GM21390 (cell line): Measurements from ENCODE around the gene PRDM13.
A peak's percentile ranks its signal among the peaks of the same experiment; 100 is the strongest.
"Not testable (repeated sequence)": the region's sequence is repeated elsewhere in the genome, so short reads cannot be mapped to it uniquely, and the experiment has no call there.

Experiments
- ATAC-seq: cut with Tn5 transposase; IDR thresholded peaks from one replicate; pipeline ENCODE4 v1.9.1; 2021; ENCODE audit not compliant: unreplicated experiment

PRDM13 gene

DNA sequence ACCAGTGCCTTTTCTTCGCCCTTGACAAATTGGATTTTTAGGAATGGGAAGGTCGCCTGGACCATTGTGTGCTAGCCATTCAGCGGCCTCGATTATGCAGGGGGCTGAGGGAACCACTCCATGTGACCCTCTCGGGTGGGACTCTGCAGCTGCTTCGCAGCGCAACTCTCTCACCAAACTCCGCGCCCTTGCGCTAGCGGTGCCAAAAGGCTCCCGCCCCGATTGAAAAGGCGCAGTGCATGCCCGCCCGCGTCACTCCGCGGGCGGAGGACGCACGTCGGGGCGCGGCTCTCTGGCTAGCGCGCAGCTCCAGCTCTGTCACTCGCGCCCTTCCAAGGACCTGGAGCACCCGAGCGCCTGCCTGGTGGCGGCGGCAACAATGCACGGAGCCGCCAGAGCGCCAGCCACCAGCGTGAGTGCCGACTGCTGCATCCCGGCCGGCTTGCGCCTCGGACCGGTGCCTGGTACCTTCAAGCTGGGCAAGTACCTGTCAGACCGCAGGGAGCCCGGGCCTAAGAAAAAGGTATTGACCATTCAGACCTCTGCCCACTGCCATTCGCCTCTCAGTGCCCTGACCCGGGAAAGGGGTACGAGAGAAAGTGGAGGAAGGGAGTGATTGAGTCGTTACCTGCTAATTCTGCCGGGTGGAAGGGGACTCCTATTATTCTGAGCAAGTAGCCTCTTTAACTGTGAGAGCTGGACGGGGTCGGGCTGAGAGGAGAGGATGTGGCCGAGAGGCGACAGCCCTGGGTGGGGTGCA, at the start of gene PRDM13:
Gene PRDM13 (plus strand): TSS at position 178 of the 760 bp plus-strand sequence. CDS start 202 bp downstream, at position 380.
- ATAC-seq: no peak

DNA sequence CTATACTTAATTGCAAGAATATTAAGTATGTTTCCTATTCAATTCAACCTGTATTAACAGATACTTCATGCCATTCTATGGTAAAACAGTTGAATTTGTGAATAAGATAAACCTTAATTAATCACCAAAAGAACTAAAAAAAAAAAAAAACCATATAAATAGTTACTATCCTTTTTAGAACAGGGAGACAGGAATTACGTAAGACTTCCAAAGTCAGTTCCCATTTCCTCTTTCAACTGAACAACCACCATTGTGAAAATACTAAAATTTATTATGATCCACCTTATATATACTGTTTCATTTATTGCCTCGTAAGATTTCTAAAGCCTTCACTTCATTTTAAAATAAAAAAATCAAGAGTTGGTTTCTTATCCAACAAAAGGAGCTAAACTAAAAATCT, 47.6 kb upstream of the PRDM13 start:
- ATAC-seq: no peak

DNA sequence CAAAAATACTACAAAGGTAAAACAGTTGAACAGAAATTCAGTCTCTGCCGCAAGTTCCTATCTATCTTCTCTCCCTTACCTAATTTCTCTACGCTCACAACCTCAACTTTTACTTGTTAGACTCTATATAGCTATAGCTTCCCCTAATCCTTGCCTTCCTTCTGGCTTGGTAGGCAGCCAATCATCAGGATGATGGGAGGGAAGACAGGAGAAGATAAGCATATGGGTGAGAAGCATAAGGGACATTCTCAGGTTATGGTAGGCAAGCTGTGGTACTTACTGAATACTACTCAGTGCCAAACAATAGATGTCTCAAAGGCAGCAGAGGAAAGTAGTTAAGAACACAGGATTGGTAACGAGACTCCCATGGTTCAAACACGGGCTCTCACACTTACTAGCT, 46.0 kb upstream of the PRDM13 start:
- ATAC-seq: no peak

DNA sequence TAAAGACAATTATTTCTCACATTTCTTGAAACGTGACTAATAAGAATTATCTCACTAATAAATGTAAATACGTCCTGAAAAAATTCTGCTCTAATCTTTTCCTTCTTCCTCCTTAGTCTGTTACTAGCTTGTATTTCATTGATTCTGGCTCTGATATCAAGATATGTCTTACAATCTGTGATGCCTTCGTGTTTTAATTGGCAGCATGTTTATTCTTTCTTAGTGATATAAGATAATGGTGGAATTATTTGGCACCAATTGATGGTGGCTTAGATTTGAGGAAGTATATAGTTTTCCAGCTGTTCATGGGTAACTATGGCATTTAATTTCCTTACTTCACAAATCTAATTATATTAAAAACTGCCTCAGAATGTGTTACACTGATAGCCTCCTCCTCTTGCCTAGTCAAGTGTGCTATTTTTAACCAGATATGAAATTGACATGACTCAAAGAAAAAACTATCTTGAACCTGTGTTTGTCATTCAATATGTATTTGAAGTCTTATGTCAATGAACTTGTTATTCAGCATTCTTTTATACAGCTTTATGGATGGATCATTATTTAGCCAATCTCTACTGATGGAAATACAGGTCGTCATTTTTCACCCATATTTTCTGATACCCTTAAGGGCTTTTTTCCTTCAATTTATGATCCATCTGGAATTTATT, 43.4 kb upstream of the PRDM13 start:
- no peak for ATAC-seq

DNA sequence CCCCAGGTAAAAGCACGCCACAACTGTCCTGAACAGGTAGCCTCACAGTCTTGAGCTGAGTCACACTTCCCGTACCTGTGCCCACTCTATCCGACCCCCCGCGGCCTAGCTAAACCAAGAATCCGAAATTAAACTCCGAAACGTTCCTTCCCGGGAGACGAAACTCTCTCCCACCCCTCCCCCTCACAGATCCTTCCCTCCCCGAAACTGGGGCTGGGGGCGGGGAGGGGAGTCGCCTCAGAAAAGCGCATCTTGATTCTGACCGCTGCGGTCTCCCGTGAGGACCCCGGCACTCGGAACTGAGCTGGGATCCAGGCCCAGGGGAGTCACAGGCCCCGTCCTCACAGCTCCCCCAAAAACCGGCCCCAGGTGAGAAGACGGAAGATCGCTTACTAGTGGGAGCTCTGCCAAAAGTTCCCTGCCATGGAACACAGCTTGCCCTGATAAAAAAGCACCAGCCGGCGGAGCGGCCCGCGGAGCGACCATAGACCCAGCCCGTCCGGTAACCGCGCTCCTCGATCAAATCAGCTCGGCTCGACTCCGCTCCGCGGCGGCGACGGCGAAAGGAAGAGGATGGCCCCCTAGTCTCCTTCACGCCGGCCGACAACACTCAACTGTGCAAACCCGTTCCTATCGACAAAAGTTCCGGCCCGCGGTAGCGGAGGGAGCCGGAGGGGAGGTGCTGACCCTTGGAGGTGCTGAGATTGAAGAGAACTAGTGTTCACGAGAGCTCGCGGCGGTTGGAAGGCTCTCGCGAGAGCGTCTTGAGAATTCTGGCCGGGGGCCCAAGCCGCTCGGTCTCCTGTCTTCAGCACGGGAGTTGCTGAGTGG, 38.3 kb upstream of the PRDM13 start, which contains the start of gene CCNC:
Gene CCNC (minus strand): TSS at position 558 of the 831 bp plus-strand sequence. CDS start 133 bp downstream, at position 425.
- ATAC-seq: peak; percentile 98

DNA sequence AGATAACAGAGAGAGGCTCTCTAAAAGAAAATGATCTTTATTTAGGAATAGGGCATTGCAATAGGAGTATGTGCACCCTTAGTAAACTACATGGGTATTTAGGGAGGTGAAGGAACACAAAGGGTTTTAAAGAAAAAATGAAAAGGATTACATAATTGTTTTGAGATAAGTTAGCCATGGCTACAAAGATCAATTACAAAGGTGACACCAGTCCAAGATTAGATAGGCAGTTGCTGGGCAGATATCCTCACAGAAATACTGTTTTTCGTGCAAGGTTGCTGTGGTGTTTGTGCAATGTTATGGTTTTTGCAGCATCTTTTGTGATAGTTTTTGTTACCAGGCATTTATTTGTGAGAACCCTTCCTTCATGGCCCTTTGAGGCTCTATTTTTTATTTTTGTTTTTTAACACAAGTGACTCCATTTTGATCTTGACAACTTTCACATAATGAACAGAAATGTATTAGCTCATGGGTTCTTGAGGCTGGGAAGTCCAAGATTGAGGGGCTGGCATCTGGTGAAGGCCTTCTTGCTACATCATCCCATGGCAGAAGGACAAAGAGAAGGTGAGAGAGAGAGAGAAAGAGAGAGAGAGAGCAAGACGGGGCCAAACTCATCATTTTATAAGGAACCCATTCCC, 32.5 kb upstream of the PRDM13 start:
- ATAC-seq: no peak

DNA sequence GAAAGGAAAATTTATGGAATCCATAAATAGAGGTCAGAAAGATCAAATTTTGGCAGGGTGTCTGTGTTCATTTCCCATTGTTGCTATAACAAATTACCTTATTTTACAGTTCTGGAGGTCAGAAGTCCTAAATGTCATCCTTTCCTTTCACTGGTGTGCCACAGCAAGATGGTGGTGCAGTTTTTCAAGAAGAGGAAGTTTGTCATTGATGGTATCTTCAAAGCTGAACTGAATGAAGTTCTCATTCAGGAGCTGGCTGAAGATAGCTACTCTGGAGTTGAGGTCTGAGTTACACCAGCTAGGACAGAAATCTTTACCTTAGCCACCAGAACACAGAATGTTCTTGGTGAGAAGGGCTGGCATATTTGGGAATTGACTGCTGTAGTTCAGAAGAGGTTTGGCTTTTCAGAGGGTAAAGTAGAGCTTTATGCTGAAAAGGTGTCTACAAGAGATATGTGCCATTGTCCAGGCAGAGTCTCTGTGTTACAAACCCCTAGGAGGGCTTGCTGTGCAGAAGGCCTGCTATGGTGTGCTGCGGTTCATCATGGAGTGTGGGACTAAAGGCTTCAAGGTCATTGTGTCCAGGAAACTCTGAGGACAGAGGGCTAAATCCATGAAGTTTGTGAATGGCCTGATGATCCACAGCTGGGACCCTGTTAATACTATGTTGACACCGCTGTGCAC, 30.9 kb upstream of the PRDM13 start:
- no peak for ATAC-seq

DNA sequence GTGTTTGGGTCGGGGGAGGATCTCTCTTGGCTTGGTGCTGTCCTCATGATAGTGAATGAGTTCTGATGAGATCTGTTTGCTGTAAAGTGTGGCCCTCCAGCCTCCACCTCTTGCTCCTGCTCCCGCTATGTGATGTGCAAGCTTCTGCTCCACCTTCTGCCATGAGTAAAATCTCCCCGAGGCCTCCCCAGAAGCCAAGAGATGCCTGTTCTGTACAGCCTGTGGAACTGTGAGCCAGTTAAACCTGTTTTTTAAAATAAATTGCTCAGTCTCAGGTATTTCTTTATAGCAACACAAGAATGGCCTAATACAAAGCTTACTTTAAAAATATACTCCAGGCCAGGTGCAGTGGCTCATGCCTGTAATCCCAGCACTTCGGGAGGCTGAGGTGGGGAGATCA, 26.9 kb upstream of the PRDM13 start:
- no peak for ATAC-seq

DNA sequence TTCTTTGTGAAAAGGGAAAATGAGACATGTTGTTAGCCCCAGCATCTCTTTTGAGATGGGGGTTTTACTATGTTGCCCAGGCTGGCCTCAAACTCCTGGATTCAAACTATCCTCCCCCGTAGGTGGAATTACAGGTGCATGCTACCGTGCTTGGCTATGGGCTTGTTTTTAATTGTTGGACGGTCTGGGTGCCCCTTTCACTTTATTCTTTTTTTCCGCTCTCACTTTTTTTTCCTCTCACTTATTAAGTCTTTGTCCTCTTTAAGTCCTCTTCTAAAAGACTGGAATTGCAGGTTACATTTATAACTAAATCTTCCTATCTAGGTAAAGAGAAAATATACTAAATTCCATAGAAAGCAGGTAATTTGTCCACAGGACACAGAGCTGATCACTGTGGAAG, 18.8 kb upstream of the PRDM13 start:
- ATAC-seq: no peak

DNA sequence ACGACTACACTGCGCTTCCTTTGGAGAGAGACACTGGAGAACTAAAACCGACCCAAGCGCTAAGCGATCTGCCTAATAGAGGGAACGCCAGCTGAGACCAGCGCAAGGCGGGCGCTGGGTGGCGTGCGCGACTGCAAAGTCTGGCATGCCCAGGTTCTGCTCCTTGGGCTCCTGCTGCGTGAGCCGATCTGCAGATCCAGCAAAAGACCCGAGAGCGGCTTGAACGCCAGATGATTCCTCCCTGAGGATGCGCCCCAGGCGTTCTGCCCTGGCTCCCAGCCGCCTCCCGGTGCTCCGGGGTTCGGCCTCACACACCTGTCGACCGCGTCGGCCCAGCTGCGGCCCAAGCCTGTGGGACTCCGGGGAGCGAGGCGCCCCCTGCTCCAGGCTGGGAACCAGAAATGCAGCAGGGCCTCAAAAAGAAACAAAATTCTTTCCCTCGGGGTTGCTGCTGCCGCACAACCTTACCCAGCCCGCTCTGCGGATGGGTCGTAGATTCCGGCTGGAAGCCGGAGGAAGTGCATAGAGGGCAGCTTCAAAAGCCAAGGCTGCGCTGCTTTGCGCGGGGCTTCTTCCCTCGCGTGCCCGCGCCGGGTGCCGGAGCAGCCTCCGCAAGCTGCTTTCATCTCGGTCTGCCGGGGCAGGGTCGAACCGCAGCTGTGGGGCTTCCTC, 17.9 kb upstream of the PRDM13 start:
- peak; percentile 94 for ATAC-seq

DNA sequence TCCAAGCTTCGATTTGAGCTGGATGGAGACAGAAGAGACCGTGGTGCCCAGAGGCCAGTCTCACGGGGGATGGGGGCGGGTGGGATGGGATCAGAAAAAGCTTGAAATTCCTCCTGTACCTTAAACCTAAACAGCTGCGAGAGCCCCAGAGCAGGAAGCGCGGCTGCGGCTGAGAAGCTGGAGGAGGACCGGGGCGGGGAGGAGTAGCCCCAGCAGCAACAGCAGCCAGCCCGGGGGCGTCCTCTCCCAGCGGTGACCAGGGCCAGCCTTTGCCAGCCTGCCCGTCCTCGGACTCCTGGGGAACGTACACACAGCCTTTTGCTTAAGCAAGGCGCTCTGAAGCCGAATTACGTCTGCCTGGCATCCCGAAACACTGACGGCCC, 17.4 kb upstream of the PRDM13 start:
- ATAC-seq: peak; percentile 19

DNA sequence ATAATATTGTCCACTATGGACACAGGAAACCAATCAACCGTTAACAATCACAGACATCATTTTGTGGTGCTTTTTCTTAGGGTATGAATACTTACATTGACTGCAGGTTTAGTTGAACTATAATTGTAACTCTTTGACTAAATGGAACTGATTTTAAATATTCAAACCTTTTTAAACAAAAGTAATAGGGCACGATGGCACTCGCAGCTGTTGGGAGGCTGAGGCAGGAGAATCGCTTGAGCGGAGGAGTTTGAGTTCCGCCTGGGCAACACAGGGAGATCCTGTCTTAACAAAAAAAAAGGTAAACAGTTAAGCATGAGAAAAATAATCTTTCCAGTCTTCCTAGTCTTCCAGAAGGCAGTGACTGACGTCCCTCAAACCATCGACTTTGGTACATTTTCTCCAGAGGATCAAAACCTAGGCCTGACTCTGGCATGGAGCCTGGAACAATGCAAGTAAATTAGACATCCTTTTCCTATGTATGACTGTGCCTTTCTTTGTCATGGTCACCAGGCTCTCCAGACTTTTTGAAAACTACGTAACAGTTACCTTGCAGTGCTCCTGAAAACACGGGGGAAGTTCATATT, 16.6 kb upstream of the PRDM13 start:
- no peak for ATAC-seq

DNA sequence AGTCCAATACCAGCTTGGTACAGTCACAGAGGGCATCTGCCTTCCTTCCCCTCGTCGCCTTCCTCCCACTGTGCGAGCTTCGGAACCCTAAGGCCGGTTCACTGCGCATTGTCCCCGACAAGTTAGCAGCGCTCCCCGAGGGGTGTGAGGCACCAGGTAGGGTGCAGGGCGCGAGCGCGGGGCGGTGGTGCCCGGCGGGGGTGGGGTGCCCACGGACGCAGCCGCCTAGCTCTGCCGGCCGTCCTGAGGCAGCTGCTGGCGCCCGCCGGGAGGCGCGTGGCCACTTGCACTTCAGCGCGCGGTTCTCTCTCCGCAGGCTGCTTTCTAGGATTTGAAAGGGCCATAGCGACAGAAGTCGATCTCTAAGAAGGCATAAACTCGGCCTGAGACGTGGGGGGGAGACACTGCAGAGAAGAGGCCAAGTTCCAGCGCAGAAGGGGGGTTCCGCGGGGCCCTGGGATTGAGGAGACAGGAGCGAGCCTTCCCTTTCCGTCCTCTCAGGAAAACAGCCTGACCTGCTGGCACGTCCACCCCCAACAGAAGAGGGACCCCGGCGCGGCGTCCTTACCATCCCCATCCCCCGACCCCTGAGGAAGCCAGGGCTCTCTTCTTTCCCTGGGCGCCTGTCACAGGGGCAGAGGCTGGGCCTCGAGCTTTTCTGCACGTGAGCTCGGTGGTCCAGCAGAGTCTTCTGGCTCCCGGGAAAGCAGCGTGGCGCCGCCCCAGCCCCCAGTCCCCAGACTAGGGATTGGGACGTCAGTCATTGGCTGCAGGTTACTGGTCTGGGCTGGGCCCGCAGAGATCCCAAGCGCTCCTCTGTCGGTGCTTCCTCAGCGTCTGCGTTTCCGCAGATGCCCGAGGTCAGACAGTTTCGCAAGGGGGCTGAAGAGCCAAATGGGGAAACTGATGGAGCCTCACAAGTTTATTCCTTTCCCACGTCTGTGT, 15.6 kb upstream of the PRDM13 start:
- ATAC-seq: no peak

DNA sequence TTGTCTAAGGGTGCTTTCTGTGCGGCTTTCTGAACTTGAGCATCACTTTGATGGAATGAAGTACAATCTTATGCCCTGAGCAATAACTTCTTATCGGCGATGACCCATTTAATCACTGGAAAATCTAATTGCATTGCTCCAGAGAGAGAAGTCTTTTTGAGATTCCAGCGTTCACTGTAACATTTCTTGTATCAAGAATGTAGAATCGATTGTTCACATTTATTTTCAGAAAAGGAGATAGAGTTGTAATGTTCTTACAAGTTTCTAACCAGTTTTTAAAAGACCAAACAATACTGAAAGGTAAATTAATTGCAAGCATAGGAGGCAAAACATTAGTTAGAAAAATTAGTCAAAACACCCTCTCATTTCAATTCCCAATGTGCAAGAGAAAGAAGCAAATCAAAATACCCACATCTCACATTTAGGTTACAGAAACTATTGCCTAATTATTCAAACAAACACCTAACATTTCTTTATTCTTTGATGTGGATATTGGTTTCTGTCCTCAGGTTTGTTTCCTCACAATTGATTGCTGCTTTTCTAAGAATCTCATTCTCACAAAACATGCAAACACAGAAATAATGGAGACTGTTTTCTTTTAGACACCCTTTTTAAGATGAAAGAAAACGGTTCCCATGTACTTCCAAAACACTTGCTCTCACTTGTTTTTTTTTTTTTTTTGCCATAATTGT, 14.8 kb upstream of the PRDM13 start:
- no peak for ATAC-seq

DNA sequence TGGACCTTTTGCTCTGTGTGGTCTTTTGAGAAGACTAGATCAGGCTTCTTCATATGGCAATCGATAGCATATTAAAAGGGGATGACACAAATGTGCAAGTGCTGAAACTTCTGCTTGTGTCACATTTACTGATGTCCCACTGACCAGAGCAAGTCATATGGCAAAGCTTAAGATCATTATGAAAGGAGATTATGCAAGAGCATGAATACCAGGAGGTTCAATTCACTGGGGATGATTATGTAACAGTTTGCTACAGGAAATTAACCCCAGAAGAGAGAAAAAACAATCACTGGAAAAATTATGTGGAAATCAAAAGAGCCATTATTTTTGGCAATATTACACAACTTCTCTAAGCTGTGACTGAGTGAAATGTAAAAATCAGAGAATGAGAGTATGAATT, 13.7 kb upstream of the PRDM13 start:
- no peak for ATAC-seq

DNA sequence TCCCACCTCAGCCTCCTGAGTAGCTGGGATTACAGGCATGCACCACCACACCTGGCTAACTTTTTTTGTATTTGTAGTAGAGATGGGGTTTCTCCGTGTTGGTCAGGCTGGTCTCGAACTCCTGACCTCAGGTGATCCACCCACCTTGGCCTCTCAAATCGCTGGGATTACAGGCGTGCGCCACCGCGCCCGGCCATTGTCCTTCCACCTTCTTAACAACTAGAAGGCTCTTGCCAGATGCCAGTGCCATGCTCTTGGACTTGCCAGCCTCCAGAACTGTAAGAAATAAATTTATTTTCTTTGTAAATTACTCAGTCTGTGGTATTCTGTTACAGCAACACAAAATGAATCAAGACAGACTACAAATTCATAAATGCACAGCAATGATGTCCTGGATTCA, 11.9 kb upstream of the PRDM13 start:
- ATAC-seq: not testable (repeated sequence)

DNA sequence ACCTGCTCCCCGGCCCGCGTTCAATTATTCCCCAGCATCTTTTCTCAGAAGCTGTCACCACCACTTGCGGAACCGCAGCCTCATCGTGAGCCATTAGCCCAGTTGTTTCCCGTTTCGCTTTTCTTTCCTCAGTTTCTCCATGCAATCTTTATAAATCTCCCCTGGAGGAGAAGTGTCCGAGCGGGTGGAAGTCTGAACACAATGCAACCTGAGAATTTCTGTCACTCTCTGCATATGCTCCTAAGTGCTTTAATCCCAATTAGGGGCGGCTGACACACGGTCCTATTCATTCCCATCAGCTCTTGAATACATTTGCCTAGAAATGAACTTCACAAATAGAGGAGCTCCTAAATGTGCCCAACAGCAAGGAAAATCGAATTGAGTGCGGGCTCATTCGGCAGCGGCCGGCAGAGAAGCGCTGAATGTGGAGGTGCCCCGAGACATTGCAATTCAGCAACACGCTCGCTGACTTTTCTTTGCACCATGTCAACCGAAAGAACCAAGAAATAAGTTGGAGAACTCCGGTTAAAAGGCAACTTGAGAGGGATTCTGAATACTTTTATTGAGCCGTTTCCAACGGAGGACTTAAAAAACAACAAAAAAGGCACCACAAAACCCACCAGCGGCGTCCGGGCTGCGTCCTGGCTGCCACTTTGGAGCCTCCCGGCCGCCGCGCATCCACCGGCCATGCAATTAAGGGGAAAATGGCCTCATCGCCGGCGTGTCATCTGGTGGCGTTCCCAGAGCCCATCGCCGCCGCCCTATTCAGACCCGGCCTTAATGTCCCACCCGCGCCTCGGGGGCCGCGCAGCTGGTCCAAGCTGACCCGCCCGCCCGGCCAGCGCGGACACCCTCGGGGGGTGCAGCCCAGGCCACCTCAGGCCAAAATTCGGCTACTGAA, 3.9 kb upstream of the PRDM13 start:
- ATAC-seq: peak; percentile 14
